Measurements from ENCODE around the gene SORCS1.

DNA sequence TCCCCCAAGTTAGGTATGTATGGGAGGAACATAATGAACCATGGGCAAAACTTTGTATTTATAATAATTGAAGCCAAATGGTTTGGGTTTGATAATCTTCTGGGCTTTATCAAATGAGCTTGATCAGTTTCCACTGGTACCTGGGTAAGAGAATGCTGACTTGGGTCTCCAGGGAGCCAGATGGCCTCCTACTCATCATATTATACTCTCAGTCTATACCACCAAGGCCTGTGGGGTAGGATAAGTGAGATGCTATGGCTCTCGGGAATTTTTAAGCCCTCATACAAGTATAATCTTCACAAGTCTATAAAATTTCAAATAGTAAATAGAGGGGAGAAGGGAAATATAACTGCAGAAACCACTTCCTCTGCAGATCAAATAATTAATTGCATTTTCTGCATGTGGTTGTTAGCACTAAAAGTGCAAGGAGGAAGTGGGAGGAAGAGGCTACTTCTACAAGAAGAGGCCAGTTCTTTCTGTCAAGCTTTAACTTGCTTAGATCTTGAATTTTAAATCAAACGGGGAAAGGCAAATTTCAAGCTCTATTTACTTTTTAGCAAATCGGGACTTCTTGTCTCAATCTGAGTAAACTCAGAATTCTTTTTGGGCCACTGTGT, 349.0 kb downstream of the SORCS1 start:
- TF ChIP-seq, protein P1, sequence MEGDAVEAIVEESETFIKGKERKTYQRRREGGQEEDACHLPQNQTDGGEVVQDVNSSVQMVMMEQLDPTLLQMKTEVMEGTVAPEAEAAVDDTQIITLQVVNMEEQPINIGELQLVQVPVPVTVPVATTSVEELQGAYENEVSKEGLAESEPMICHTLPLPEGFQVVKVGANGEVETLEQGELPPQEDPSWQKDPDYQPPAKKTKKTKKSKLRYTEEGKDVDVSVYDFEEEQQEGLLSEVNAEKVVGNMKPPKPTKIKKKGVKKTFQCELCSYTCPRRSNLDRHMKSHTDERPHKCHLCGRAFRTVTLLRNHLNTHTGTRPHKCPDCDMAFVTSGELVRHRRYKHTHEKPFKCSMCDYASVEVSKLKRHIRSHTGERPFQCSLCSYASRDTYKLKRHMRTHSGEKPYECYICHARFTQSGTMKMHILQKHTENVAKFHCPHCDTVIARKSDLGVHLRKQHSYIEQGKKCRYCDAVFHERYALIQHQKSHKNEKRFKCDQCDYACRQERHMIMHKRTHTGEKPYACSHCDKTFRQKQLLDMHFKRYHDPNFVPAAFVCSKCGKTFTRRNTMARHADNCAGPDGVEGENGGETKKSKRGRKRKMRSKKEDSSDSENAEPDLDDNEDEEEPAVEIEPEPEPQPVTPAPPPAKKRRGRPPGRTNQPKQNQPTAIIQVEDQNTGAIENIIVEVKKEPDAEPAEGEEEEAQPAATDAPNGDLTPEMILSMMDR (IDR thresholded peaks at IDR 0.05): no peak
- TF ChIP-seq ZFX (IDR thresholded peaks at IDR 0.05; ENCODE audit: borderline replicate concordance): no peak
